ENCODE measurements around the gene LNX2.

Gene LNX2

DNA sequence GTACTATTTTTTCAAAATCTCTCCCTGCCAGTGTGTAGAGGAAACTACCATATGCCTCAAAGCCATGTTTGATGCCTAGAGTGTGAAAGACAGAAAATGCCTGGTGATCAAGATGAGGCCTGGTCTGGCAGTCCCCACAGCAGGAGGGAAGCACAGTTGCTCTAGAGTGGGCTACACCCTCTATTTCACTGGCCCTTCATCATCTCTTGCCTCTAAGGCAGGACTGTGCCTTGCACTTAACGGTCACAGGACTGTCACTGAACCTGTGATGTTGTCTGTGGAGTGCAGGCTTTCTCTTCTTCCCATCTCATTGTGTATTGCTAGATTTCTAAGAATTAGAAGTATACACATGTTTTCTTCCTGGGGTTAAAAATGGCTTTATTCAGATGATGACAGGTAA, 17.7 kb upstream of the LNX2 start:
- in situ Hi-C loops (cut with HindIII; ENCODE audit: low sequenced_read_pairs) = loop anchor here (25.0 kb wide), 1 partner anchor 649 kb away; no protein-coding TSS in a partner anchor

DNA sequence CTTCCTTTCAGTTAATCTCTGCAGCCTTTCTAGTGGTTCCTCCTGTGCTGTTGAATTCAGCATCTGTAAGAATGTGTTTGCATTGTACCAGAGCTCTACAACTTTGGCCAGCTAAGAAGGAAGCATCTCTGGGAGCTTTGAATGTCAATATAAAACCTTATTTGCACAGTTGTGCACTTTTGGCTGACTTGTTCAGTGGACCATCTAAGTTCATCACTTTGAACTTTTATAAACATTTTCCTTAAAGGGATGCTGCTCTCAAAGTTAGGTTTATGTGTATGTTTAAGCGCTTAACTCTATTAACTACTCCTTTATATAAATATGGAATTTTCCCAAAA, 16.9 kb upstream of the LNX2 start:
- in situ Hi-C loops (cut with HindIII; ENCODE audit: low sequenced_read_pairs) = loop anchor here (25.0 kb wide), 1 partner anchor 650 kb away; no protein-coding TSS in a partner anchor

GRCh38 chr13:27636589-27637288, 16.4 kb upstream of the LNX2 start:
- in situ Hi-C loops (cut with HindIII; ENCODE audit: low sequenced_read_pairs) = loop anchor here (25.0 kb wide), 1 partner anchor 651 kb away; no protein-coding TSS in a partner anchor

- in situ Hi-C loops (cut with HindIII; ENCODE audit: low sequenced_read_pairs) = loop anchor here (25.0 kb wide), 1 partner anchor 652 kb away; no protein-coding TSS in a partner anchor
Measured at GRCh38 chr13:27635266-27635665, 14.9 kb upstream of the LNX2 start.

DNA sequence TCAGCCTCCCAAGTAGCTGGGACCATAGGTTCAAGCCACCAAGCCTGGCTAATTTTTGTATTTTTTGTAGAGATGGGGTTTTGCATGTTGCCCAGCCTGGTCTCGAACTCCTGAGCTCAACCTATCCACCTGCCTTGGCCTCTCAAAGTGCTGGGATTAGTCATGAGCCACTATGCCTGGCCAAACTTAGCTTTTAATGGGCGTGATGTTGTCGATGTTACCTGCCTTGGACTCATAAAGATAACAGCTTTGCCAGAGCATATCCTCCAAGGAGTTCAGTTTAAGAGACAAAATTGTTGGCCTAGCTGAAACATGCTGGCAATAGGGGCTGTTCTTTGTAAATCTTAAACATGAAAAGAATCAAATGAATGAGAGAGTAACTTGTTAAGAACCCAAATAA, 14.5 kb upstream of the LNX2 start:
- in situ Hi-C loops (cut with HindIII; ENCODE audit: low sequenced_read_pairs) = loop anchor here (25.0 kb wide), 1 partner anchor 653 kb away; no protein-coding TSS in a partner anchor

DNA sequence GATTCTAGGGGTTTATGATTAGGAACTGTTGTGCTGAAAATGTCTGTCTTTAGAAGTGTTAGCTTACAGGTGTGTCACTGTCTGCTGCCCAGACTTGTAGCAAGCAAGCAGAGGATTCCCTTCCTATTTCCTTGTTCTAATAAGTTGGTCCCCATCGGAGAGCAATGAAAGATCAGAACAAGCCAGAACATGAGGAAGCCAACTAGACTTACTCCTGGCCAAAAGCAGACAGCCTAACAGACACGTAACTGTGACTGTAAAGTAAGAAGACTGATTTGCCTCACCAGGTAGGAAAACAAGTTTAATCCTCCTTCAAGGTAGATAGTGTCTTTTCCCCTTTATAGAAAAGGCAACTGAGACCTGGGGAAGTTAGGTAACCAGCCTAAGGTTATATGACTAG, 13.9 kb upstream of the LNX2 start:
- in situ Hi-C loops (cut with HindIII; ENCODE audit: low sequenced_read_pairs) = loop anchor here (25.0 kb wide), 1 partner anchor 653 kb away; no protein-coding TSS in a partner anchor

GRCh38 chr13:27632648-27633047, 12.3 kb upstream of the LNX2 start:
- in situ Hi-C loops (cut with HindIII; ENCODE audit: low sequenced_read_pairs) = loop anchor here (25.0 kb wide), 1 partner anchor 655 kb away; no protein-coding TSS in a partner anchor

DNA sequence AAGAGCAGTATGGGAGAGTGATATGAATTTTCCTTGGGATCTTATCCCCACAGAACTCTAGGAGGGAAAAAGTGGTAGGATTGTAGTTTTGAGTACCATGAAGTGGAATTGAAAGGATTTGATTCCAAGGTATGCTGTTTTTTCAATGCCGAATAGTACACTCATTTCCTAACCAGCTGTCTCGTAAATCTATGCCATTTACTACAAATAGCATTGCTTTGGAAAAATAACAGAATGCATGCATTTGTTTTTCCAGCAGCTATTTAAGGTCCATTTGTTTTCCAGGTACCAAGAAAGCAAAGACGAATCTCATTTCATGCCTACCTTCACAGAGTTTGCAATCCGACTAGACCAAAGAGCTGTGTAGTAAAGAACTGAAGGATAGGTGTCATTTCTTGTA, 11.9 kb upstream of the LNX2 start:
- in situ Hi-C loops (cut with HindIII; ENCODE audit: low sequenced_read_pairs) = loop anchor here (25.0 kb wide), 1 partner anchor 655 kb away; no protein-coding TSS in a partner anchor

- in situ Hi-C loops (cut with HindIII; ENCODE audit: low sequenced_read_pairs) = loop anchor here (25.0 kb wide), 1 partner anchor 656 kb away; no protein-coding TSS in a partner anchor
Measured at GRCh38 chr13:27631665-27632064, 11.3 kb upstream of the LNX2 start.

GRCh38 chr13:27631156-27631555, 10.8 kb upstream of the LNX2 start:
- in situ Hi-C loops (cut with HindIII; ENCODE audit: low sequenced_read_pairs) = loop anchor here (25.0 kb wide), 1 partner anchor 656 kb away; no protein-coding TSS in a partner anchor

DNA sequence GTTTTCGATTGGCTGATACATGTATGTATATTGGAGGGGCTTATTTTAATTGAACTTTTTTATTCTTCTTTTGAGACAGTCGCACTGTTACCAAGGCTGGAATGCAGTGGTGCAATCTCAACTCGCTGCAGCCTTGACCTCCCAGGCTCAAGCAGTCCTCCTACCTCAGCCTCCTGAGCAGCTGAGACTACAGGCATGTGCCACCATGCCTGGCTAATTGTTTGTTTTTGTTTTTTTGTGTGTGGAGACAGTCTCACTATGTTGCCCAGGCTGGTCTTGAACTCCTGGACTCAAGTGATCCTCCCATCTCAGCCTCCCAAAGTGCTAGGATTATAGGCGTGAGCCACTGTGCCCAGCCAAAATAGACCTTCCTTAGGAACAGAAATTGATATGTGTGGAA, 8.4 kb upstream of the LNX2 start:
- in situ Hi-C loops (cut with HindIII; ENCODE audit: low sequenced_read_pairs) = loop anchor here (25.0 kb wide), 1 partner anchor 659 kb away; no protein-coding TSS in a partner anchor

DNA sequence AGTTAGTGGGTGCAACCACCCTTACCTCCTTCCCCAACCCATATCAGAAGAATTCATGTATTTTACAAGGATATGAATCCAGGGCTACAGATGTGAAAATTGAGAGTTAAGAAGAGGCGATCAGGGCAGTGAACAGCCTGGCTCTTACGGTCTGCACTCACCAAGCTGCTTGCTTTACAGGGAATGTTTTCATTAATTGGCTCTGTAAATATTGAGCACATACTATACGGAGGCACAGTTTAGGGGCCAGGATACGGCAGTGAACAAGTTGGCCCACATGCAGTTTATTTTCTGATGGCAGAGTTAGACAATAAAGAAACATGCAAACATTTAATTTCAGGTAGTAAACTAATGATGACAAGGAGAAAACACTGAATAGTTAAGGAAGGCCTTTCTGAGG, 7.8 kb upstream of the LNX2 start:
- in situ Hi-C loops (cut with HindIII; ENCODE audit: low sequenced_read_pairs) = loop anchor here (25.0 kb wide), 1 partner anchor 659 kb away; no protein-coding TSS in a partner anchor

GRCh38 chr13:27627380-27627779, 7.1 kb upstream of the LNX2 start:
- in situ Hi-C loops (cut with HindIII; ENCODE audit: low sequenced_read_pairs) = loop anchor here (25.0 kb wide), 1 partner anchor 660 kb away; no protein-coding TSS in a partner anchor

DNA sequence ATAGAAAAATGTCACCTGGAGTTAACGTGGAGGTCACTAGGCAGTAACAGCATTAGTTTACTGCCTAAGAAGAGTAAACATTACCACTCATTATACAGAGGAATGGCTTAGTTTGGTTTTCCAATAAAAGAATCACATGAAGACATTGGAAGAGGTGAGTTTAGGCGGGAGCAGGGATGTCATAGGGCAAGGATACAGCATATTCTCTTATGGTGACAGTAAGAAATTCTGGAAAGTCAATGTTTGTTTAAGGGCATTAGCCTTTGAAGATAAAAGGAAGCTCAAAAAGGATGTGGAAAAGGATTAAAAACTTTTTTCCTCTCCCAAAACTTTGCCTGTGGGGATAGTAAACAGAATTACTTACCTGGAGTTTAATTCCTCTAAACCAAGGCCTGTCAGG, 5.5 kb upstream of the LNX2 start:
- in situ Hi-C loops (cut with HindIII; ENCODE audit: low sequenced_read_pairs) = loop anchor here (25.0 kb wide), 1 partner anchor 661 kb away; no protein-coding TSS in a partner anchor

DNA sequence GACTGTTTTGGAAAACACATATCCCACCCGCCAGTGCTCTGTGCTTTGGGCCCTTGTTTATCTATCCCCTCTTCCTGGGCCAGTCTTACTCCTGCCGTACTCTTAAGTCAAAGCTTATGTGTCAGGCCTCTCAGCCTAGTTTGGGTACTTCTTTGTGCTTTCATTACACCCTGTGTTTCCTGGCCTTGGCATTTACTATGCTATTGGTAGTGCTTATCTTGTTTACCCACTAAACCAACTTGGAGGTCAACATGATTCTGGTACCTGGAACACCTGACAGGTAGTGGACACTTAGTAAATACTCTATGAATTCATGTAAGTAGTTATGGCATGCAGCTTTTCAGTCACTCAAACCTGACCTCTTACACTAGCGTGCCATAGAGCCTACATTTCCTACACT, 3.7 kb upstream of the LNX2 start:
- in situ Hi-C loops (cut with HindIII; ENCODE audit: low sequenced_read_pairs) = no loop called here

DNA sequence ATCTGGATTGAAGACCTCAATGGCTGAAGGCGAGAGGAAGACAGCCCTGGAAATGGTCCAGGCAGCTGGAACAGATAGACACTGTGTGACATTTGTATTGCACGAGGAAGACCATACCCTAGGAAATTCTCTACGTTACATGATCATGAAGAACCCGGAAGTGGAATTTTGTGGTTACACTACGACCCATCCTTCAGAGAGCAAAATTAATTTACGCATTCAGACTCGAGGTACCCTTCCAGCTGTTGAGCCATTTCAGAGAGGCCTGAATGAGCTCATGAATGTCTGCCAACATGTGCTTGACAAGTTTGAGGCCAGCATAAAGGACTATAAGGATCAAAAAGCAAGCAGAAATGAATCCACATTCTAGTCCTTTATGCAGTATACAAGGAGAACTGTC, 2.6 kb upstream of the LNX2 start:
- in situ Hi-C loops (cut with HindIII; ENCODE audit: low sequenced_read_pairs) = no loop called here

DNA sequence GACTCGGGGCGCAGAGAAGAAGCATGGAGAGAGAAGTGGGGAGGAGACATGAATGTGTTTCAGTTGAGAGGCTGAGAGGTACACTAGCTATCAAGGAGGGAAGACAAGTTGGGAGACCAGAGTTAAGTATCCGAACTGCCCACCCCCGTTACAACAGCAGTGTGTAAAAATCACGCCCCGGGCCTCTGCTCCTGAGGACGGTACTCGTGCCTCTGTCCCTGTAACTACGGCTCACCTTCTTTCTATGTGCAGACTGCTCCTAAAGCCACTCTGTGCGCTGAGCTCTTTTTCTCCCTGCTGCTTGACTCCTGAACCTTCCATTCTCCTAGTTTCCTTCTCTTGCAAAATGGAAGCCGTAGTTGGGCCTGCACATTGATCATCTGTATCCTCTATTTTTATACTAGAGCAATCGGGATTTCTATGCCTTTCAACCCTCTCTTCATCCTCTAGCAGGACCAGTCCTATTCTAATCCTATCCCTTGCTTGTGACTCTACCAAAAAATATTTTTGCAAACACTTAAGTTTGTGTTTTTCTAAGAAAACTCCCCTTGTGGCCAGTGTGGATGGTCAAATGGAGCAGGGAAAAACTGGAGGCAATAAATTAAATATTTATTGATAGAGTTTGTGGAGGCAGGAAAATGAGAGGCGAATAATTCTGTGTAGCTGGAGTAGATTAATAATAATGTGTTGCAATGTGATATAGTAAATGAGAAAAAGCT, 1.9 kb upstream of the LNX2 start:
- in situ Hi-C loops (cut with HindIII; ENCODE audit: low sequenced_read_pairs) = no loop called here

- in situ Hi-C loops (cut with HindIII; ENCODE audit: low sequenced_read_pairs) = no loop called here
Measured at GRCh38 chr13:27621366-27622101, 1.2 kb upstream of the LNX2 start, which contains the start of gene POLR1D. Gene POLR1D, plus strand, starts transcription at chr13:27621892. Its CDS starts 92 bp downstream, at chr13:27621984.

DNA sequence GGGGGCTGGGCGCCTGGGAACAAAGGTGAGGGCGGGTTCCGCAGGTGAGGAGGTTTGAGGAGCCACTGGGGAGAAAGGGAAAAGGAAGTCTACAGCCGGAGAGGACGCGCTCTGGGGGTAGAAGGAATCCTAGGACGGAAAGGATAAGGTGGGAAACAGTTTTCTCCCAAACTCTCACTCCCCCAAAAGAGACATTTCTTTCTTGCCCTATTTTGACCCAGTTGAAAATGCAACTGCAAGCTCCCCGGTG, 712 bp upstream of the LNX2 start:
- in situ Hi-C loops (cut with HindIII; ENCODE audit: low sequenced_read_pairs) = no loop called here

- in situ Hi-C loops (cut with HindIII; ENCODE audit: low sequenced_read_pairs) = no loop called here
Measured at GRCh38 chr13:27619728-27620376, 477 bp downstream of the LNX2 start.

Measured in endothelial cell of hepatic sinusoid (primary cell).